Psoas muscle (tissue), 8 donors: ENCODE results near the gene CMC4. TPM values are rescaled to one million over a fixed set of nuclear protein-coding genes. Genes with fewer than 3 reads are reported as not detected.

Experiments used
- ATAC-seq, 4 donors: fragments of 200-7000 bp; cut with Tn5 transposase; one replicate each; pipeline ENCODE4 v1.9.1; 2020; ENCODE audit warnings: moderate library complexity in 3 of 4, mild to moderate bottlenecking in 2 of 4
- DNase-seq, 2 donors: peaks; one replicate each; pipeline ENCODE4 v3.0.0-alpha.2; 2020
- H3K27ac ChIP-seq: fragments of 200-600 bp; one replicate; pipeline ENCODE4 v1.8.0; 2022
- H3K27me3 ChIP-seq, 3 donors: fragments of 200-600 bp in 1 of 3; one replicate each; pipeline versions ENCODE4 v1.6.1 to v1.8.0; 2013 to 2022; ENCODE audit warnings: low read length in 2 of 3, mild to moderate bottlenecking in 2 of 3, moderate library complexity in 1 of 3; ENCODE audit not compliant: insufficient read depth in 3 of 3
- H3K36me3 ChIP-seq, 2 donors: fragments of 200-600 bp in 1 of 2; one replicate each; pipeline versions ENCODE4 v1.6.1 to v1.8.0; 2013 to 2022; ENCODE audit warnings: low read depth in 1 of 2, mild to moderate bottlenecking in 1 of 2, moderate library complexity in 1 of 2; ENCODE audit not compliant: insufficient read depth in 1 of 2
- H3K4me1 ChIP-seq: fragments of 200-600 bp; one replicate; pipeline ENCODE4 v1.8.0; 2022
- H3K4me3 ChIP-seq: fragments of 200-600 bp; one replicate; pipeline ENCODE4 v1.8.0; 2022; ENCODE audit warnings: mild to moderate bottlenecking
- H3K9me3 ChIP-seq: fragments of 200-600 bp; one replicate; pipeline ENCODE4 v1.8.0; 2022
- CTCF ChIP-seq: fragments of 200-600 bp; IDR thresholded peaks from one replicate; pipeline ENCODE4 v1.8.0; 2022; ENCODE audit warnings: antibody characterized with exemption
- WGBS, 3 donors: extraction: QIAGEN DNeasy Blood & Tissue Kit; methylation state at CpG; one replicate each; pipeline versions ENCODE4 v1.1.6 to v1.1.7; 2013; 5-methylcytosine and 5-hydroxymethylcytosine counted together
- intact Hi-C, 2 donors: fragments of 100-400 bp; cut with DNase I; formaldehyde crosslinking; loops; one replicate each; pipeline versions ENCODE4 v1.11.0 to v1.14.2; 2022
- polyA plus RNA-seq, 3 donors: library from polyadenylated mRNA; stranded (reverse); fragments of 200-250 nt; gene quantifications; one replicate each; pipeline ENCODE4 v1.2.3, GENCODE V29; 2013
- total RNA-seq, 4 donors: library from RNA; stranded (reverse); fragmentation: NEBNext Ultra II Directional in 2 of 4; extraction: Animal tissue kit (Norgen Biotek cat#: 25700) in 2 of 4; gene quantifications; one replicate each; pipeline versions ENCODE4 v1.2.1 to v1.2.4, GENCODE V29; 2021 to 2023
- donor health status: healthy with polysubstance abuse.
- donor health status: DM: no; HTN: no; CAD: no; lungs with moderate emphysema.
- donor health status: Bipolar disorder and iron deficiency.
- donor health status: healthy.
- donor health status: DM: yes; HTN: yes; CAD: no.
- donor health status: DM: no; HTN: no; CAD: no.
- donor health status: DM: no; HTN: no; CAD: no.
- donor health status: DM: yes; HTN: yes; CAD: no.

The CMC4 gene
- total and polyA plus RNA-seq, 7 donors, result 6.2 to 23.9 (median 12.5) TPM

GRCh38 chrX:155056877-155057792 is 13.8 kb downstream of the CMC4 start:
- peak overlapping the region; percentile 61 for H3K27ac ChIP-seq
- WGBS, 3 donors, result 11 to 23% (median 19%) methylated on average over 19 to 25 of the region's 25 CpGs
- peaks cover 0 to 41% of the 10 kb centered on the region in 2 donors for H3K36me3 ChIP-seq

GRCh38 chrX:155056471-155056870 is 14.5 kb downstream of the CMC4 start:
- intact Hi-C loops, result loop anchor here (2.0 to 10.0 kb wide), 2 partner anchors 72 to 76 kb away; no protein-coding TSS in a partner anchor
- Histone ChIP-seq H3K27ac (peak overlapping the region; percentile 61), H3K4me1 (no peaks in the 10 kb centered on the region), H3K27me3 (no peaks in the 10 kb centered on the region), H3K36me3 (peaks cover 0 to 44% of the 10 kb centered on the region in 2 donors), H3K4me3 (no peak overlapping the region), H3K9me3 (no peaks in the 10 kb centered on the region)
- no peak for TF ChIP-seq CTCF
- WGBS, 3 donors, result 77 to 100% (median 92%) methylated on average over 1 of the region's 1 CpG
- ATAC-seq, result peak in 1 of 4 donors; percentile 18
- DNase-seq, result no peak

More at GRCh38 chrX:155056877-155057792, 13.8 kb downstream of the CMC4 start:
- Histone ChIP-seq H3K9me3 (no peaks in the 10 kb centered on the region), H3K4me3 (no peak overlapping the region), H3K4me1 (no peaks in the 10 kb centered on the region), H3K27me3 (no peaks in the 10 kb centered on the region)
- peak; percentile 48 to 77 for DNase-seq
- ATAC-seq, result peak; percentile 88 to 94 (median 90)
- TF ChIP-seq CTCF, result peak; percentile 77
- intact Hi-C loops, result loop anchor here (2.0 to 10.0 kb wide), 2 partner anchors 72 to 76 kb away; no protein-coding TSS in a partner anchor

- Histone ChIP-seq H3K4me1 (no peaks in the 10 kb centered on the region), H3K4me3 (no peak overlapping the region), H3K36me3 (peaks cover 0 to 37% of the 10 kb centered on the region in 2 donors), H3K27me3 (no peaks in the 10 kb centered on the region), H3K9me3 (no peaks in the 10 kb centered on the region), H3K27ac (no peak overlapping the region)
- ATAC-seq (no peak), DNase-seq (no peak)
- WGBS, 3 donors, result 79 to 95% (median 81%) methylated on average over 3 of the region's 3 CpGs
- intact Hi-C loops, result loop anchor here in 1 of 2 donors (10.0 kb wide), 1 partner anchor 71 kb away; no protein-coding TSS in a partner anchor
- no peak for TF ChIP-seq CTCF
These were observed 15.4 kb downstream of the CMC4 start for GRCh38 chrX:155055494-155055893.

- ATAC-seq (no peak), DNase-seq (no peak)
- Histone ChIP-seq H3K27ac (no peak overlapping the region), H3K27me3 (no peaks in the 10 kb centered on the region), H3K4me1 (peaks cover 3% of the 10 kb centered on the region), H3K9me3 (no peaks in the 10 kb centered on the region), H3K36me3 (peaks cover 0 to 32% of the 10 kb centered on the region in 2 donors), H3K4me3 (no peak overlapping the region)
- WGBS, 3 donors, result 72 to 90% (median 86%) methylated on average over 4 of the region's 4 CpGs
- TF ChIP-seq CTCF, result no peak
- intact Hi-C loops, result loop anchor here in 1 of 2 donors (10.0 kb wide), 1 partner anchor 69 kb away; no protein-coding TSS in a partner anchor
These were observed 16.7 kb downstream of the CMC4 start for GRCh38 chrX:155054255-155054654.
